Testis (tissue), 2 donors: ENCODE data around the gene FAM53A.

ENCODE experiments used
- CTCF ChIP-seq, 3 experiments: fragments of 450-650 bp in 2 of 3; fragments of 200-600 bp in 1 of 3; sonication (generic) in 1 of 3; IDR thresholded peaks; one replicate each; pipeline ENCODE4 v1.5.1; 2016 to 2019; ENCODE audit warnings: antibody characterized with exemption in 3 of 3, mild to moderate bottlenecking in 2 of 3, moderate library complexity in 1 of 3
- POLR2A ChIP-seq: fragments of 450-650 bp; IDR thresholded peaks from one replicate; pipeline ENCODE4 v1.6.1; 2017; ENCODE audit warnings: antibody characterized with exemption, mild to moderate bottlenecking, moderate library complexity

- TF ChIP-seq CTCF (IDR thresholded peaks at IDR 0.05) = no peak
- no peak for TF ChIP-seq POLR2A
These were observed 13.8 kb downstream of the FAM53A start for GRCh38 chr4:1670279-1670678.
